GM21360 (cell line): ENCODE measurements around the gene PRDM12.

Source experiments
- ATAC-seq: cut with Tn5 transposase; IDR thresholded peaks from one replicate; pipeline ENCODE4 v1.9.1; 2021; ENCODE audit warnings: mild to moderate bottlenecking, moderate library complexity; ENCODE audit not compliant: unreplicated experiment

Gene PRDM12

DNA sequence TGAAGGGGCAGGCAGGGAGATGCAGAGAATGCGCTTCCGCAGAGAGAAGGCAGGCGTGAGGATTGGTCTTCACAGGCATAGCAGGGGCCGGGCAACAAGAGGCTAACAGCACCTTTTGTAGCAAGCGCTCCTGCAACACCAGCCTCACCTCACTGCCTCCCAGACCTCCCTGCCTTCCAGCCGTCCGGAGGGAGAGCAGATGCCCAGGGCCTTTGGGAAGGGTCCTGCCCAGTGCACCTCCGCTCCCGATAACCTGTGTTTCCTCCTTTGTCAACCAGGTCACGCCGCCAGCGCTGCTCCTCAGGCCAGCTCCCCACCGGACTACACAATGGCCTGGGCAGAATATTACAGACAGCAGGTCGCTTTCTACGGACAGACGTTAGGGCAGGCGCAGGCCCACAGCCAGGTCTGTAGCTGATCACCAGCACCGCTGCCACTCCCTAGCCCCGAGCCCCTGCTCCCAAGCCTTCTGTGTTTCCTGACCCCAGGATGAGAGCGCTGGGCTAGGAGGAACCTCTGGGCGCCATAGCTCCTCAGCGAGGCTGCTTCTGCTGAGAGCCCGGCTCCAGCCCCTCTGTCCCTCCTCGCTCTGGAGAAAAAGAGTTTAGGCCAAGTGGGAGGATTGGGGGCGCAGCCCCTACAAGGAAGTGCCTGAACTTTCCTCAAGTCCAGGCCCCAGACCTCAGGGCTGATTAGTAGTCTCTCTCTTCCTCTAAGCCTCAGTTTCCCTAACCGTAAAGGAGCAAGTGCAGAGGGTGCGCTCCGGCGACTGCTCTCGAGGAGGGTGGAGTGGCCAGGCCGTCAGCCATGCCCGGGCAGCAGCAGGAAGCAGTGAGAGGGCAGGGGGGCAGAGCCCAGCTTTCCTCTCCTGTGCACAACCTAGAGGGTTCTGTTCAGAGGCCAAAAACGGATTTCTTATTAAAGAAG, 28.4 kb upstream of the PRDM12 start:
- no peak for ATAC-seq

DNA sequence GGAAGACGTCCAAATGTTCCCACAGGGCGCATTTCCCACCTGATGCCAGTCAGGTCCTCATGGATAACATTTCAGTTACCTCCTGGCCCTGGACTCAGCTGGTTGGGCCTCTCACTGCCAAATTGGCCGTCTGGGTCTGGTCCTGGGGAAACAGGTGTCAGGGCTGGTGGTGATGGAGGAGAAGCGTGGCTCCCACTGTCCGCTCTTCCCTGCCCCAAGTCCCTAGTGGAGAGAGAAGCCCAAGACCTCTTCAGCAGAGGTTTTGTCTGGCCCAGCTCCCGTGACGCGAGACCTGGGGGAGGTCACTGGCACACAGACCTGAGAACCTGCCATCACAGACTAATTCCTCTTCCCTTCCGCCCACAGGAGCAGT, 27.8 kb upstream of the PRDM12 start:
- ATAC-seq: no peak

DNA sequence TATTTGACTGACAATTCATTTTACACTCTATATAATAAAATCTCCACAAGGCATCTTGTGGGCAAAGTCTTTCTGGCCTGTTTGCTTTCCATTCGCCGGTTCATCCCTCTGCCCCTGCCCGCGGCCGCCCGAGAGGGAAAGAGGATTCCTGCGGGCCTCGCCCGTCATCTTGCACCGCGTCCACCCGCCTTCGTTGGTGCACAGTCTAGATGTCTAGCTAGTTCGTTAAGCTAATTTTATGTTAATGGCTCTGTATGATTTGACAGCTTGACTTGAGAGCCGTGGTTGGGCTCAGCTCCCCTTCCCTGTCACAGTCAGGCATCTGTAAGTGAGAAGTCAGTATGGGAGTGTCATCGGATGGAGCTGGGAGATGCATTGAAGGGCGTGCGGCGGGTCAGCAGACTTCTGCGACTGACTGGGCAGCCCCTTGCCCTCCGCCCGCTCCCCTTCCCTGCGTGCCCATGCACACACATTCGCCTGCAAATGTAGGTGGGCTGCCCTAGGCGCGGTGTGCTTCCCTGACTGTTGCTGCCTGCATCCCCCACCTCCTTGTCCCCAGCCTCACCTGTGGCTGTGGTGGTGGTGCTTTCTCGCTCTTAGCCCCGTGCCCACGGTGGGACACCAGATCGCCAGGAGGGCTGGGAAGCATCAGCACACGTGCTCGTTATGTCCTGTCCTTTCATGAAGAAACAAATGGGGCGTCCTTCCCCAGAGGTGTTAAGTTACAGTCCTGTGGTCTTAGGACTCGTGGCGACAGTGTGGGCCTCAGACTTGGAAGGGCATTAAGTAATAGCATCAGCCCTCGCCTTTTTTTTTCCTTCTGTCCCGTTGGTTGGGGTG, 25.9 kb upstream of the PRDM12 start:
- ATAC-seq: no peak

DNA sequence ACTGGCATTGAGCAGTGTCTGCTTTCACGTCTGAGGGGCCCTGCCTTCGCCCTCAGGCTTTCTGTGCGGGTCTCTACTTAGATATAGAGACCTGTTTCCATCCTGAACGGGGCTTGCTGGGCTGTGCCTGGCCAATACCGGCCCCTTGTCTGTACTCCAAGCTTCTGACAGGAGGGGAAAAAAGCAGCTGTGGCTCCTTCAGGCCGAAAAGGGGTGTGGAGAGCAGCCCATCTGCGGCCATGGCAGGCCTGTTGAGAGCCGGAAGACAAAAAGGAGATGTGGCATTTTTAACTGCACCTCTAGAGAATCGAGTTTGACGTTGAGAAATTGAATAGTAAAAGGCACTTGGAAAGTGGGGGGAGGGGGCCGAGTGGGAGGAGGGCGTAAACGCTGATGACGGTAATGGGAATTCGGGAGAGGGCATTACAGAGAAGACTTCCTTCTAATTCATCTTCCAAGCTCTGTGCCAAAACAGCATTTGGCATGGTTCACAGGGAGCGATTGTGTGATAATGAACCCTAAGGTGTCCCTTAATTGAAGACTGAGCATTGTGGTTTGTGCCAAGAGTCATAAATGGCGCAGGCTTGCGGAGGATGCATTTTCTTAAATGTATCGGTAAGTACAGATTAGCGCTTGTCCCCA, 25.1 kb upstream of the PRDM12 start:
- ATAC-seq: no peak

DNA sequence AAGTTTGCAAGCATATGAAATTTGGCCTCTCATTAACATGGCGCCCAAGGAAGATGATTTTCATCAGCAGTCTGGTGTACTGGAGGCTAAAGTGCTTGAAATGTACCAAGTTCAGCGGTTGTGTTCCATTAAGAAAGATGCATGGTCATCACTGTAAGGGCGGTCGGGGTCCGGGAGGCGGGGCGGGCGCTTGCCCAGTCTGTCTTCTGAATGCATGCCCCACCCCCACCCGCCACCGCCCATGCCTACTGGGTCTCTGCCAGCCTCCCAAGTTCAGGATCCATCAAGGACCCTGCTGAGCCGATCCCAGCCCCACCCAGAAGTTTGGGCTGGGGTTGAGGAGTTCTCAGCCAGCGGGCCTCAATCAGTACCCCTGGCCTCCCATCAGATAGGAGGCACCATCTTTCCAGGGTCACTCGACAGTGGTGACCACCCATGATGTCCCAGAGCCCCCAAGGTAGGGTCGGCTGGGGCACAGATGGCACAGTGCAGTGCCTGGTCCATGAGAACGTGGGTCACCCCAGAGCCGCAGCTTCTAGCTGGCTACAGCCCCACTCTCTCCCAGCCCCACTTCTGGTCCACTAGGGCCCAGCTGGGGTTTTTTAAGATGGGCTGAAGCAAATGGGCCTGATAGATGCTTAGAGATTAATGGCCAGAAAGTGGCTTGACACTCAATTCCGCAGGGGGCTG, 24.4 kb upstream of the PRDM12 start:
- no peak for ATAC-seq

DNA sequence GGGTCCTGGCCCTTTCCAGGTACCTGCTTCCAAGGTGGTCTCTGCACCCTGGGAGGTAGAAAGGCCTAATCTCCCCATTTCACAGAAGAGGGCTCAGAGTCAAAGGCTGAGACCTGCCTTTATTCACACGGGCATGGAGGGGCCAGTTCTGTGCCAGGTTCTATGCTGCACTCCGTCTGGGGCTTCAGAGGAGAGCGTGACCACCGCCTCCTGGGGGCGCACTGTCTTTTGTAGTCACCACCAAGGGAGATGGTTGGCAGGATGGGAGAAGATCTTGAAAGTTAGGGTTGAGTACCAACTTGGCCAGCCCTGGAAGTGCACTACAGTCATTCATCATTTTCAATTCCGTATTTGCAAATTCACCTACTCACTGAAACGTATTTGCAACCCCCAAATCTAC, 23.7 kb upstream of the PRDM12 start:
- ATAC-seq: no peak

DNA sequence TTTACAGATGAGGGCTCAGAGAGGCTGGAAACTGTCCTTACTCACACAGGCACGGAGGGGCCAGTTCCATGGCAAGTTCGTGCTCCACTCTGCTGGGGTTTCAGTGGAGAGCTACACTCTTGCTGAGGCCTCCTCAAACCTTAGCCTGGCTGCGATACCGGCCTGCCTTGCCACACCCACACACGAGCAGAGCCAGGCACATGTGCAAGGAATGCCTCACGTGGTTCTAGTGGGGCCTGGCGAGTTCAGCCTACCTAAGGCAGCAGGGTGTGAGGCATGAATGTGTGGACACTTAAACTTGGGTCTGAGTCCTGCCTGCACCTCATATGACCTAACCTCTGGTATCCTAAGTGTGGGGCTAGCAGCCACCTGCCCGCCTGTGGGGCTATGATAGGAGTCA, 21.5 kb upstream of the PRDM12 start:
- no peak for ATAC-seq

DNA sequence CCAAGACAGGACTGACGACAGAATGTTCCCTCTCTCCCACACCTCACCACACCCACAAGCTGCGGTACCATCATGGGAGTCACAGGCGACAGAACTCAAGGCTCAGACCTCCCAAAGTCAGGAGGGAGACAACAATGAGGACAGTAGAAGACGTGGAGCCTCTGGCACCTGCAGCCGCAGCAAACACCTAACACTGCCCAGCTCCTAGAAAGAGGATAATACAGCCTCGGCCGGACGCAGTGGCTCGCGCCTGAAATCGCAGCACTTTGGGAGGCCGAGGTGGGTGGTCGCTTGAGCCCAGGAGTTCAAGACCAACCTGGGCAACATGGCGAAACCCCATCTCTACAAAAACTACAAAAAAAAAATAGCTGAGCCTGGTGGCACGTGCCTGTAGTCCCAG, 13.2 kb upstream of the PRDM12 start:
- ATAC-seq: no peak

DNA sequence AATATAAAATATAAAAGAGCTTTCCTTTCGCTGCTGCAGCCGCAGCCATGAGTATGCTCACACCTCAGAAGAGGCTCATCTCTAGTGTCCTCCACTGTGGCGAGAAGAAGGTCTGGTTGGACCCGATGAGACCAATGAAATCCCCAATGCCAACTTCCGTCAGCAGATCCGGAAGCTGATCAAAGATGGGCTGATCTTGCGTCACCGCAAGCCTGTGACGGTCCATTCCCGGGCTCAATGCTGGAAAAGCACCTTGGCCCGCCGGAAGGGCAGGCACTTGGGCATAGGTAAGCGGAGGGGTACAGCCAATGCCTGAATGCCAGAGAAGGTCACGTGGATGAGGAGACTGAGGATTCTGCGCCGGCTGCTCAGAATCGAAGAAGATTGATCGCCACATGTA, 12.6 kb upstream of the PRDM12 start:
- no peak for ATAC-seq

DNA sequence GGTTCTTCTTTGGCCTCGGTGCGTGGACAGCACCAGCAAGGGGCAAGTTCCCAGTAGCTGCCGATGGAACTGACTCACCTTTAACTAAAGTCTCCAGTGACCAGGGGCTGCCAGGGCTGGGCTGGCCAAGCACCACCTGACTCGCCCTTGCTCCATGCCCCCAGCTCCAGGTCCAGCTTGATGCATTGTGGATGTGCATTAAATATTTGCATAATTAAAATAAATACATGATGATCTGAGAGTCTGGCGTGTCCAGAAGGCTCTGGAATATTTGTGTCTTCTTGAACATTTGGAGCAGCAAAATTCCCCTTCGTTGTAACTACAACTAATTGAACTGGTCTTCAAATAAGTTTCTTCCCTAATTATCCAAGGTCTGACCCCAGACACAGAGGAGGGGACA, 9.5 kb upstream of the PRDM12 start:
- no peak for ATAC-seq

DNA sequence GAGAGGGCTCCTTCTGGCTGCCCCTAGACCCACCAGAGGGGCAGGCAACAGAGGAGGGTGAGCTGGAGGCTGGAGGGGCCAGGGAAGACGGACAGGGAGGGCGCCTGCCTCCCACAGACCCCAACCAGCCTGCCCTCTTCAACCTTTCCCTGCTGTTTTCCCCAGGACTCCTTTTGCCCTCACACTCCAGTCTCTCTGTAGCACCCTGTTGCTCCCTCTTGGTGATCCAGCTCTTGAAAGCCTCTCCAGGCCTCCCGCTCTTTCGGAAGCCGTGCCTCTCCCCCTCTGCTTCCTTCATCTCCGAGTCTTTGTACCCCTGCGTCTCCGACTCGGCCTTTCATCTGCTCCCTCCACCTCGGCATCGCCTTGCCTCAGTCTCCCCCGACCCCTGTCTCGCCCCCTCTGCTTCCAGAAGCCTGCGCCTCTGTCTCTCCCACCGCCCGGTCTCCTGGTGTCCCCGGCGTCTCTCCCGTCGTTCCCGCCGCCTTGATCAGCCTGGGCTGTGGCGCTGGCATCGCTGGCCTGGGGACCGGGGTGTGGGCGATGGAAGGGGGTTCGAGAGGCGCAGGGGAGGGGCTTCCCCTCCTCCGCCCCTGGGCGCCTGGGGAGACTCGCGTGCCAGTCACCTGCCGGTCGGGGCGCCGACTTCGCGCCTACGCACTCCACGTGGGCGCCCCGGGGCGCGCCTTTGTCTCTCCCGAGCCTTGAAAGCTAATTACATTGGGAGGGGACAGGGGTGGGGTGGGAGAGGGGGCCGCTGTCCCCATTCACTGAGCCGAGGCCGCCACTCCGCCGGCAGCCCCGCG, 5.3 kb upstream of the PRDM12 start:
- ATAC-seq: no peak

DNA sequence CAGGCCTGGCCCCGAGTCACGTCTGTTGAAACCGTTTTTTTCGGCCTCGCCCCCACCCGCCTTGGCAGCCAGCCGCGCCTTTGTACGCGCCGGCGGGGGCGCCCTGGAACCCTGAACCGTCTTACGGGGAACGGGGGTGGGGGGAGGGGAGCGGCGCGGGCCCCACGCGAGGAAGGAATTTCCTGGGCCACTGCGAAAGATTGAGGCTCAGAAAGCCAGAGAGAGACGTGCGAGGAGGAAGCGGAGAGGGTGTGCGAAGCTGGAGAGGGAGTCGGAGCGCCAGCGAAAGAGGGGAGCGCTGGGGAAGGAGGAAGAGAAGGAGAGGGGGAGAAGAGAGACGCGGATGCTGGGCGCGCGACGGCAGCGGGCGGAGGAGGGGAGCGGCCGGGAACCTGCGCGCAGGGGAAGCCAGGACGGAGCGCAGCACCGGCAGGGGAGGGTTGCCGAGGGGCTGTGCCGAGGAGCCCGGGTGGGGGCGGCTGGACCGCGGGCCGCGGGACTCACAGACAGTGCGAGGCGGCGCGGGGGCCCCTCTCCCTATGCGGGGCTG, 4.6 kb upstream of the PRDM12 start:
- no peak for ATAC-seq

DNA sequence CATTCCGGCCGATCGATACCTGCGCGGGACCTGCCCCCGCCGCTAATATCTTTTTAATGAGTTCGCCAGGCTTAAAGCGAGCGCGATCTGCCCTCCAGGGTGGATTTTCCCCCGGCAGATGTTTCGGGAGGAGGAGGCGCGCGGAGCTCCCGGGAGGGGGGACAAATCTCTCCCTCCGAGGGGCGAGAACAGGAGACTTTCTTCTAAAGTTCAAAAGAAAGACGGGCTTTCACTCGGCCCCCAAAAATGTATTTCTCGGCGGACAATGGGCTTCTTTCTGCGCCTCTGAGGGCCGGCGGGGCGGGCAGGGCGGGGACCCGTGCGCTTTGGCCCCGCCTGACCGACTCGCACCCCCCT, 4.1 kb upstream of the PRDM12 start:
- ATAC-seq: no peak

DNA sequence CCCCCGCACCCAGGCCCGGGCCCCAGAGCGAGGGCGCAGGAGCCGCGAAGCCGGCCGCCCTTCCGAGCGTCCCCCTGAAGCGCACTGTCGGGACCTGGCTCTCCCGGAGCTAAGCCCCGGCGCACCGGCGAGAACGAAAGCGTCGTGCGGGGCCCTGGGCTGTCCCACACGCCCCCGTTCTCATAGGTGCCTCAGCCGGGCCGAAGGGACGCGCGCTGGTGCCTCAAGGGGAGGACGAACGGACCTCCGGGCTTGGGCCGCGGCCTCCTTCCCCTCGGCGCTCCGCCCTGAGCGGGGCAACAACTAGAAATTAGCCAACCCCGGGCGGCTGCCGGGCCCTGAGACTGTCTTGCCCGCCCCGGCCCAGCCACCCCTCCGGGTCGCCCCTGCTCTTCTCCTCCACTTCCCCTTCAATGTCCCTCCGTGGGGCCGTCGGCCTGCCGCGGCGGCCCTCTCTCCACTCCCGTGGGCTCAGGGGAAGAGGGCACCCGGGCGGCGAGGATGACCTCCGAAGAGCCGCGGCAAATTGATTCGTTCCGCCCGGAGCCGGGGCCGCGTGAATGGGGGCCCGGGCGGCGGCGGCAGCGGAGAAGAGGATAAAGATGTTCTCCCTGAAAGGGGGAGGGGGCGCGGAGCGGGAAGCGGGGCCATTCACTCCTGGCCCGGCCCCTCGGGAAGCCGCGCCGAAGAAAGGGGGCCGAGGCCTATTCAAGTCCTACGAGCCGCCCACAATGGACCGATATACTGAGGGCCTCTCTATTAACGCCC, 3.5 kb upstream of the PRDM12 start:
- no peak for ATAC-seq

DNA sequence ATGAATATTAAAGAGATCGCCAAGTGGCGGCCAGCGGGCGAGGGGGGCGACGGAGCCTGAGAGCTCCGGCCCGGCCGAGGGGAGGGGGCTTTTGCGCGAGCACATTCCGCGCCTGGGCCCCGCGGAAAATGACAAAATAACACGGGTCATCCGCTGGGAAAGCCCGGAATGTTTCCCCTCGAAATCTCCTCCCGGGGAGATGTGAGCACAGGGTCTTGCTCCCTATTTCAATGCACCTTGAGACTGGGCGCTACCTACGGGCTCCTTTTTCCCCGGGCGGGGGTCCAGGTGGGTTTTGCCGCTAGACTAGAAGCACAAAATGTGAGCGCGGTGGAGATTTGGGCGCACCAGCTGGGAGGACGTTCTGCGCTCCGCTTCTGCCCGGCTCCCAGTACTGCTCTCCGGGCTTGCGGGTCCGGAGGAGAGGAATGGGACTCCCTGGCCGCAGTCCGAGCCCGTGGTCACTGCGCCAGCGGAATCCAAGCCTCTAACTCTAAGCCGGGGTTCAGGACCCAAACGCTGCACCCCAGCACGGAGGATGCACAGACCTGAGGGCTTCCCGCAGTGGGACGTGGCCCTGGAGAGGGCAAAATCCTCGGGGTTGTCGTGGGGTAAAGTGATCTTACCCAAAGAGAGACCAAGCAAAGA, 2.8 kb upstream of the PRDM12 start:
- ATAC-seq: no peak

DNA sequence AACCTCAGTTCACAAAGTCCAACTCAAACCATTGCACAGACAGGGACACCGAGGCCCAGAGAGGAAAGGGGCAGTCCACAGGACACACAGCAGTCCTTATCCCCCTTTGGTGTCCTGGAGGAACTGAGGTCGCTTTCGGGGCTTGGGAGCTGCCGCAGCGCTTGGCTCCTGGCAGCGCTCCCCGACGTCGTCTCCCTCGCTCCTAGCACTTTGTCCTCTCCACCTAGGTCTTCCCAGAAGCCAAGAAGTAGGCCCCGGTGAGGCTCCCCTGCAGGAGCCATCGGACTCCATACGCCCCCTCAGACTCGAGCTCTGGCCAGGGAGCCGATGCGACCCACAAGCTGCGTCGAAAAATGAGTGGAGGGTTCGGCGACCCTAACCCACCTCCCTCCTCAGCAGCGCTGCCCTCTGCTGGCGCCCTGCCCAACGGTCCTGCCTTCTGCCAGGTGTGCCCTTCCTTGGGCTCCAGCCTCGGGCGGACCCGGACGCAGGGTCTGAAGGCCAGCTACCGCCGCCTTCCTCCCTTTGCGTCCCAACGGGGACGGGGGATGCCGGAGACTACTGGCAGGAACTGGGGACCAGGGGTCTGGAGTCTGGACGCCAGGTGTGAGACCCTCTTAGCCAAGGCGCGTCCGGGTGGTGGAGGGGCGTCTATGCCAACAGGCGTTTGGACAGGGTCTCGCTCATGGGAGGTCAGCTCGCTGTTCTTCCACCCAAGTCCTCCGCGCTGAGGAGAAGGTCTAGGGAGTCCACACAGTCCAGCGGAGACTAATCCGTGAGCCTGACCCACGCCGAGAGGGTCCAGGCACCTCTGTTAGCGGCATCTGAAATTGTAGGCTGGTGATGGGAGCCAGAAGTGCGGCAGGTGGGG, 2.1 kb upstream of the PRDM12 start:
- ATAC-seq: no peak

DNA sequence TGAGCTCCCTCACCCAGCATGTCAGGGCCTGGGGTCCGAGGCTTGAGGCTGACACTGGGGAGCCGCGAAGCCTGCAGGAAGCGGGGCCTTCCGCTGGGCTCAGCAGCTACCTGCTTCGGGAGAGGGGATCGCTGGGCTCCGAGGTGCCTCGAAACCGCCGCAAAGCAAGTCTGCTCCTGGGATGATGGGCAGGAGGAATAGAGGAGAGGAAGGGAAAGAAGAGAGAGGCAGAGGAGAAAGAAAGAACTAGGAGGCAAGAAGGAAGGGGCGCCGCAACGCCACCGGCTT, 1.5 kb upstream of the PRDM12 start:
- no peak for ATAC-seq
